Colonic mucosa (tissue), 4 donors: ENCODE measurements around the gene AFF3. TPM values are rescaled to one million over a fixed set of nuclear protein-coding genes. Genes with fewer than 3 reads are reported as not detected.

Experiments used
- DNase-seq: peaks from one replicate; pipeline ENCODE4 v3.0.0-alpha.2; 2020
- H3K27ac ChIP-seq: fragments of 200-600 bp; one replicate; pipeline ENCODE4 v1.8.0; 2021
- H3K27me3 ChIP-seq: fragments of 200-600 bp; one replicate; pipeline ENCODE4 v1.8.0; 2021
- H3K36me3 ChIP-seq: fragments of 200-600 bp; one replicate; pipeline ENCODE4 v1.8.0; 2021
- H3K4me1 ChIP-seq: fragments of 200-600 bp; one replicate; pipeline ENCODE4 v1.8.0; 2021; ENCODE audit warnings: mild to moderate bottlenecking
- H3K4me3 ChIP-seq: fragments of 200-600 bp; one replicate; pipeline ENCODE4 v1.8.0; 2021
- H3K9ac ChIP-seq, 2 donors: one replicate each; pipeline ENCODE4 v1.7.0; 2013; ENCODE audit warnings: control low read depth in 2 of 2, low read depth in 2 of 2, low read length in 2 of 2
- H3K9me3 ChIP-seq: fragments of 200-600 bp; one replicate; pipeline ENCODE4 v1.8.0; 2021
- CTCF ChIP-seq: fragments of 200-600 bp; IDR thresholded peaks from one replicate; pipeline ENCODE4 v1.8.0; 2022; ENCODE audit warnings: antibody characterized with exemption, mild to moderate bottlenecking
- intact Hi-C: fragments of 100-400 bp; cut with DNase I; formaldehyde crosslinking; loops from one replicate; pipeline ENCODE4 v1.14.1; 2022
- total RNA-seq, 2 donors: library from RNA; stranded (reverse); fragmentation: NEBNext Ultra II Directional in 1 of 2; extraction: Animal tissue kit (Norgen Biotek cat#: 25700) in 1 of 2; gene quantifications; one replicate each; pipeline ENCODE4 v1.2.1, GENCODE V29; 2021
- donor health status: healthy.
- donor health status: DM: no; HTN: no; CAD: no.
- donor health status: DM: no; HTN: no; CAD: no.

AFF3 gene
- total RNA-seq, 2 donors from 2014 or later = 0.86 to 2.6 TPM

- H3K27ac ChIP-seq = no peak overlapping the region
- no peak for TF ChIP-seq CTCF
- no peak overlapping the region for H3K9ac ChIP-seq
- no peaks in the 10 kb centered on the region for H3K27me3 ChIP-seq
- H3K9me3 ChIP-seq = no peaks in the 10 kb centered on the region
- no peak overlapping the region for H3K4me3 ChIP-seq
- H3K4me1 ChIP-seq = no peaks in the 10 kb centered on the region
- intact Hi-C loops = no loop called here
- H3K36me3 ChIP-seq = no peaks in the 10 kb centered on the region
- no peak for DNase-seq
Observed at GRCh38 chr2:99552529-99552928, 589.9 kb downstream of the AFF3 start.

- intact Hi-C loops = no loop called here
- Histone ChIP-seq H3K9me3 (no peaks in the 10 kb centered on the region), H3K9ac (no peak overlapping the region), H3K27ac (no peak overlapping the region), H3K27me3 (no peaks in the 10 kb centered on the region), H3K36me3 (no peaks in the 10 kb centered on the region), H3K4me1 (no peaks in the 10 kb centered on the region), H3K4me3 (no peak overlapping the region)
- TF ChIP-seq CTCF = no peak
- no peak for DNase-seq
Observed at GRCh38 chr2:99550368-99550767, 592.0 kb downstream of the AFF3 start.

DNA sequence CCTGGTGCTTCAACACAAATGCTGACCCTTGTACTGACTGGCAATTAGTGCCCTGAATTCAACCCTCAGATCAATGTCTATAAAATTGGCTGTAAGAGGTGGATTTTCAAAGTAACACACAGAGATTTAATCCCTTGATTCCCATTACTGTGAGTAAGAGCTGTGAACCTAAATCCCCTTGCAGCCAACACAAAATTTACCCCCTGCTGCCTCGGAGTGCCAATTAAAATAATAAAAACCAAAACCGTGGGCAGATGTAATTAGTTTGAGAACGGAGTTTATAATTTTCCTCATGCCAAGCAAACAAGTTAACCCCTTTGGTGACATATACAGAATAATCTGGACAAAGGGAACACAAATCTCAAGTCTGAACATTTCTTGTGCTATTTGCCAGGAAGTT is 596.8 kb downstream of the AFF3 start:
- H3K9me3 ChIP-seq = no peaks in the 10 kb centered on the region
- no peak overlapping the region for H3K27ac ChIP-seq
- H3K4me1 ChIP-seq = no peaks in the 10 kb centered on the region
- no peak for TF ChIP-seq CTCF
- no peak overlapping the region for H3K4me3 ChIP-seq
- no peaks in the 10 kb centered on the region for H3K27me3 ChIP-seq
- no peak overlapping the region for H3K9ac ChIP-seq
- intact Hi-C loops = no loop called here
- DNase-seq = no peak
- H3K36me3 ChIP-seq = no peaks in the 10 kb centered on the region

DNA sequence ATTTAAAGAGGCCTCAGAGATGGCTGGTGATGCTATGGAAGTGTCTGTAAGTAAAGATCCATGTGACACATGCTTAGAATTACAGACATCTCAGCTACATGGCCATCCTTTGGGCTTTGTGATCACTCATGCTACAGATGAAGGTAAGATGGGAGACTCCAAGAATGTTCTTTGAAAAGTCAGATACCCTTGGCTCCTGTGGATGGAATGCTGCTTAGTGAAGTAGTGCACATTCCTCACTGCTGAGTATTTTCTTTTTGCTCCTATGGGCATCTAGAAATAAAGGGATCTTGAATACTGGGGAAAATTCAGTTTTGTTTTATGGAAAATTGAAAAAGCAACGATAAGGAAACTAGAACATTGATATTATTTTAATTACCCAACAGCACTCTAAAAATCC is 597.3 kb downstream of the AFF3 start:
- no peak overlapping the region for H3K4me3 ChIP-seq
- H3K27ac ChIP-seq = no peak overlapping the region
- no peak for TF ChIP-seq CTCF
- intact Hi-C loops = no loop called here
- no peak for DNase-seq
- H3K9me3 ChIP-seq = no peaks in the 10 kb centered on the region
- H3K27me3 ChIP-seq = no peaks in the 10 kb centered on the region
- H3K36me3 ChIP-seq = no peaks in the 10 kb centered on the region
- no peak overlapping the region for H3K9ac ChIP-seq
- no peaks in the 10 kb centered on the region for H3K4me1 ChIP-seq

DNA sequence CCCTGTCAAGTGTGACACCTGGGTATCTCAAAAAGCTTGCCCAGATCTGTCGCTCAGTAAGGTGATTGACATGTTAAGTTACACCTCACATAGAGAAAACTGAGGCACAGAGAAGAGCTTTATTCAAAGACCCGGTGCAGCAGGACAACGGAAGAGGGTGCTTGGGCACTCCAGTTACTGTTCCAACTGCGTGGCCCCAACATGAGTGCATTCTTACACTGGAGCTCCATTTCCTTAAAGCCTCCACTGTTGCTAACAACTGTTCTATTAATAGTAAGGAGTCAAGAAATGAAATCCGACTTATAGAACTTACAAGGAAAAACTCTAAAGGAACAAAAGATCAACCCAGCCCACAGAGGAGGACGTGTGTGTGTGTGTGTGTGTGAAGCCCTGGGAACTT is 597.8 kb downstream of the AFF3 start:
- Histone ChIP-seq H3K4me3 (no peak overlapping the region), H3K36me3 (no peaks in the 10 kb centered on the region), H3K27ac (no peak overlapping the region), H3K27me3 (no peaks in the 10 kb centered on the region), H3K9me3 (no peaks in the 10 kb centered on the region), H3K9ac (no peak overlapping the region), H3K4me1 (no peaks in the 10 kb centered on the region)
- DNase-seq = no peak
- TF ChIP-seq CTCF = no peak
- intact Hi-C loops = no loop called here

DNA sequence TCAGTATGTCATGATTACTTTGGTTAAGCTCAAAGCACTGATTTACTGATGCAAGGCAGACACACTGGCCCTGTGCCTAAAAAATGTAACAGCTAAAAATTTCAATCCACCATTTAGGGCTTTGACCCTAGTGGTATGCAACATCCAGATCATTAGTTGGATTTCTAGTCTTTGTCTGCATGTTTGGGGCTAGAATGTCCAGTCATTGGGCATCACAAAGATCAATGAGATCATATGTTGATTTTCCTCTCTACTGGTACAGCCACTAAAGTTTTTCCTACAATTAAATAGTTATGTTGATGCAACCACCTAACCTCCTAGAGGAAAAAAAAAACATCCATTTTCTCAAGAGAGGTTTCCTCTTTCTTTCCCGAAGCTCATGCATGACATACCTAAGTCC is 599.1 kb downstream of the AFF3 start:
- no peaks in the 10 kb centered on the region for H3K4me1 ChIP-seq
- H3K9me3 ChIP-seq = no peaks in the 10 kb centered on the region
- intact Hi-C loops = no loop called here
- no peak for DNase-seq
- no peak for TF ChIP-seq CTCF
- peaks cover 4% of the 10 kb centered on the region for H3K27me3 ChIP-seq
- no peaks in the 10 kb centered on the region for H3K36me3 ChIP-seq
- H3K9ac ChIP-seq = no peak overlapping the region
- no peak overlapping the region for H3K4me3 ChIP-seq
- no peak overlapping the region for H3K27ac ChIP-seq
